Endothelial cell of umbilical vein (primary cell): ENCODE data around the gene HNRNPK. TPM values are rescaled to one million over a fixed set of nuclear protein-coding genes. Genes with fewer than 3 reads are reported as not detected.

ENCODE experiments used
- BruUV-seq: library from RNA; stranded (reverse); fragments of 400-500 nt; replicated peaks from 2 replicates; lab custom pipeline; 2021; lab: Mats Ljungman, UMichigan
- CTCF ChIA-PET: fragments of 300-600, 350-600 bp; sonication (Branson Sonifier 250); formaldehyde crosslinking; loops from one replicate; lab custom pipeline; 2021; ENCODE audit warnings: antibody characterized with exemption, inconsistent platforms; lab: Charles Lee
- POLR2A ChIA-PET: fragments of 300-600, 350-600 bp; sonication (Branson Sonifier 250); formaldehyde crosslinking; loops from one replicate; lab custom pipeline; 2021; ENCODE audit warnings: antibody characterized with exemption, inconsistent platforms; lab: Charles Lee
- DNase-seq: peaks from one replicate; pipeline ENCODE4 v3.0.0-alpha.2; 2011; ENCODE audit warnings: low read depth, low spot score
- FAIRE-seq: peaks from 2 replicates; lab custom pipeline; 2011; peaks lifted over from hg19 to GRCh38; lab: Jason Lieb, UNC
- H2AFZ ChIP-seq: 2 replicates; pipeline ENCODE4 v1.6.0; 2012; ENCODE audit warnings: low read depth, low read length, control low read depth, inconsistent platforms
- H3K27ac ChIP-seq: 2 replicates; pipeline ENCODE4 v1.5.1; 2011; ENCODE audit warnings: low read depth, mild to moderate bottlenecking, control low read depth, low read length, moderate library complexity; ENCODE audit not compliant: insufficient read depth
- H3K27me3 ChIP-seq, 2 experiments: 2 replicates each; pipeline versions ENCODE4 v1.6.0 to v1.6.1; 2011; ENCODE audit warnings: low read length in 2 of 2, mixed read lengths in 1 of 2; ENCODE audit not compliant: control insufficient read depth in 2 of 2, insufficient read depth in 2 of 2
- H3K36me3 ChIP-seq, 2 experiments: 2 replicates in 1 of 2; 3 replicates in 1 of 2; pipeline ENCODE4 v1.5.1; 2011; ENCODE audit warnings: low read length in 2 of 2, mild to moderate bottlenecking in 1 of 2, moderate library complexity in 1 of 2; ENCODE audit not compliant: control insufficient read depth in 2 of 2, insufficient read depth in 2 of 2; ENCODE audit errors: extremely low read depth in 1 of 2
- H3K4me1 ChIP-seq: 3 replicates; pipeline ENCODE4 v1.5.1; 2011; ENCODE audit warnings: mild to moderate bottlenecking, low read length; ENCODE audit not compliant: control insufficient read depth, insufficient read depth; ENCODE audit errors: extremely low read depth
- H3K4me2 ChIP-seq: 2 replicates; pipeline ENCODE4 v1.6.1; 2011; ENCODE audit warnings: low read length, control low read depth, mixed read lengths; ENCODE audit not compliant: insufficient read depth
- H3K4me3 ChIP-seq, 3 experiments: fragments of 200-600 bp in 1 of 3; sonication (generic), shearing (Covaris generic) in 1 of 3; replicated peaks in 1 of 3; 2 replicates each; pipeline ENCODE4 v1.5.1; 2011 to 2016; ENCODE audit warnings: control low read depth in 3 of 3, low read length in 3 of 3, mild to moderate bottlenecking in 2 of 3, inconsistent platforms in 1 of 3, low read depth in 1 of 3, moderate library complexity in 1 of 3; ENCODE audit not compliant: insufficient read depth in 1 of 3
- H3K79me2 ChIP-seq: 2 replicates; pipeline ENCODE4 v1.6.0; 2012; ENCODE audit warnings: low read length, inconsistent platforms; ENCODE audit not compliant: control insufficient read depth, insufficient read depth
- H3K9ac ChIP-seq: replicated peaks from 2 replicates; pipeline ENCODE3; 2011; ENCODE audit warnings: low read length, control low read depth; ENCODE audit not compliant: insufficient read depth; ENCODE audit errors: extremely low read depth
- H3K9me1 ChIP-seq: replicated peaks from 3 replicates; pipeline ENCODE4 v1.6.0; 2011; ENCODE audit warnings: mild to moderate bottlenecking, low read length; ENCODE audit not compliant: control insufficient read depth, insufficient read depth; ENCODE audit errors: extremely low read depth
- H3K9me3 ChIP-seq: replicated peaks from 2 replicates; pipeline ENCODE4 v1.5.1; 2012; ENCODE audit warnings: low read length, inconsistent platforms; ENCODE audit not compliant: control insufficient read depth, insufficient read depth
- H4K20me1 ChIP-seq: replicated peaks from 2 replicates; pipeline ENCODE3; 2011; ENCODE audit warnings: mild to moderate bottlenecking, low read length; ENCODE audit not compliant: control insufficient read depth, insufficient read depth; ENCODE audit errors: extremely low read depth
- CTCF ChIP-seq, 2 donors: IDR thresholded peaks; 1 replicate in 1 of 2; 2 replicates in 1 of 2; pipeline ENCODE4 v1.5.1; 2011; ENCODE audit warnings: low read length in 2 of 2, mild to moderate bottlenecking in 2 of 2, moderate library complexity in 2 of 2, control low read depth in 1 of 2, inconsistent platforms in 1 of 2, low read depth in 1 of 2; ENCODE audit not compliant: insufficient read depth in 1 of 2; ENCODE audit errors: extremely low read depth in 1 of 2
- EZH2 ChIP-seq: IDR thresholded peaks from 2 replicates; pipeline ENCODE4 v1.6.1; 2012; ENCODE audit warnings: borderline replicate concordance, low read depth, mild to moderate bottlenecking, moderate library complexity, low read length, inconsistent platforms; ENCODE audit not compliant: severe bottlenecking
- FOS ChIP-seq: IDR thresholded peaks from 2 replicates; pipeline ENCODE4 v1.6.1; 2011; ENCODE audit warnings: mild to moderate bottlenecking, low read length, moderate library complexity, borderline replicate concordance; ENCODE audit not compliant: insufficient read depth
- GATA2 ChIP-seq: IDR thresholded peaks from 2 replicates; pipeline ENCODE4 v1.7.0; 2011; ENCODE audit warnings: low read depth, mild to moderate bottlenecking, moderate library complexity, mixed read lengths, low read length; ENCODE audit not compliant: insufficient read length, insufficient read depth
- JUN ChIP-seq: IDR thresholded peaks from 2 replicates; pipeline ENCODE4 v1.6.1; 2011; ENCODE audit warnings: borderline replicate concordance, low read depth; ENCODE audit not compliant: insufficient read length, insufficient read depth
- MAX ChIP-seq: IDR thresholded peaks from 2 replicates; pipeline ENCODE4 v1.6.1; 2011; ENCODE audit not compliant: insufficient read depth, insufficient read length
- MYC ChIP-seq: IDR thresholded peaks from one replicate; pipeline ENCODE4 v1.6.1; 2011; ENCODE audit warnings: mild to moderate bottlenecking, low read depth, low read length
- POLR2A ChIP-seq: IDR thresholded peaks from 2 replicates; pipeline ENCODE4 v1.6.1; 2012; ENCODE audit warnings: low read depth, mild to moderate bottlenecking, control low read depth, low read length
- POLR2AphosphoS5 ChIP-seq: IDR thresholded peaks from 2 replicates; pipeline ENCODE4 v1.6.1; 2012; ENCODE audit warnings: low read depth, mild to moderate bottlenecking, control low read depth, low read length, moderate library complexity; ENCODE audit not compliant: insufficient read depth
- dilution Hi-C: fragments of 300-500 bp; cut with MboI; formaldehyde crosslinking; loops from one replicate; pipeline ENCODE4 v1.15.0; 2019; ENCODE audit warnings: low sequenced_read_pairs; ENCODE audit not compliant: extremely low pct_ligation_motif_present
- intact Hi-C: fragments of 100-400 bp; cut with micrococcal nuclease; formaldehyde crosslinking; loops from one replicate; pipeline ENCODE4 v1.10.0; 2022
- polyA plus RNA-seq, 4 experiments: library from polyadenylated mRNA; depleted of rRNA in 3 of 4; stranded (reverse) in 3 of 4; unstranded in 1 of 4; fragments of >200 nt; gene quantifications; 2 replicates each; pipeline versions ENCODE4 v1.2.1 to v1.2.3, GENCODE V29; 2011 to 2012; ENCODE audit warnings: missing spikeins in 1 of 4
- total RNA-seq: library from RNA; stranded (reverse); gene quantifications from 2 replicates; pipeline ENCODE4 v1.2.3, GENCODE V29; 2021

The HNRNPK gene
- total and polyA plus RNA-seq, 2 donors (not counting 3 experiments of a cell fraction or from before 2014, with no cell fraction given) = 399 to 663 TPM

GRCh38 chr9:83932011-83932410, 48.0 kb downstream of the HNRNPK start:
- no peak overlapping the region for H2AFZ ChIP-seq
- H3K4me2 ChIP-seq = no peak overlapping the region
- H3K9me3 ChIP-seq = no peaks in the 10 kb centered on the region
- TF ChIP-seq POLR2A (no peak), JUN (no peak), GATA2 (no peak), CTCF (IDR thresholded peaks at IDR 0.05; ENCODE audit: extremely low read depth in 1 of 2, insufficient read depth in 1 of 2, low read depth in 1 of 2, low read length in 2 of 2) (no peak), MAX (no peak), EZH2 (no peak), FOS (no peak), POLR2AphosphoS5 (no peak), MYC (no peak)
- no peak overlapping the region for H3K4me3 ChIP-seq
- no peak overlapping the region for H3K9ac ChIP-seq
- POLR2A ChIA-PET = no interaction called here
- no peaks in the 10 kb centered on the region for H4K20me1 ChIP-seq
- peaks cover 0 to 4% of the 10 kb centered on the region in 2 experiments for H3K27me3 ChIP-seq
- no peaks in the 10 kb centered on the region for H3K79me2 ChIP-seq
- intact Hi-C loops = no loop called here
- H3K9me1 ChIP-seq = no peaks in the 10 kb centered on the region
- DNase-seq (no peak), FAIRE-seq (no peak)
- no TSS peak for BruUV-seq
- CTCF ChIA-PET = interaction anchor here (0.7 to 3.1 kb wide), 3 partner anchors 11 to 329 kb away, joined by 6 to 15 read pairs (median 7); partner anchors contain the start of gene KIF27
- no peaks in the 10 kb centered on the region for H3K36me3 ChIP-seq
- H3K4me1 ChIP-seq = peaks cover 7% of the 10 kb centered on the region
- H3K27ac ChIP-seq = no peak overlapping the region
- dilution Hi-C loops = no loop called here
